Stimulated activated naive CD8-positive, alpha-beta T cell treated with anti-CD3 and anti-CD28 coated beads, Interleukin-15, amount 100 ng/mL, for 72 hours (primary cell): ENCODE measurements around the gene ZCCHC24.
A peak's percentile ranks its signal among the peaks of the same experiment; 100 is the strongest.
"Not testable (repeated sequence)": the region's sequence is repeated elsewhere in the genome, so short reads cannot be mapped to it uniquely, and the experiment has no call there.

ENCODE experiments used
- ATAC-seq: fragments of 150-1000 bp; cut with Tn5 transposase; 2 replicates; pipeline ENCODE4 v1.10.0; 2021; ENCODE audit warnings: mild to moderate bottlenecking, moderate library complexity
- DNase-seq, 2 donors: peaks; one replicate each; pipeline ENCODE4 v3.0.0; 2021 to 2022
- H3K27ac Mint-ChIP-seq, 2 donors: one replicate each; pipeline ENCODE4 v1.8.0; 2022; ENCODE audit warnings: mild to moderate bottlenecking in 2 of 2, mixed read lengths in 2 of 2, moderate library complexity in 2 of 2
- H3K27me3 Mint-ChIP-seq: one replicate; pipeline ENCODE4 v1.8.0; 2022; ENCODE audit warnings: mixed read lengths
- H3K4me1 Mint-ChIP-seq: one replicate; pipeline ENCODE4 v1.8.0; 2022; ENCODE audit warnings: mild to moderate bottlenecking, mixed read lengths
- H3K4me3 Mint-ChIP-seq, 2 donors: one replicate each; pipeline ENCODE4 v1.8.0; 2022; ENCODE audit warnings: mild to moderate bottlenecking in 2 of 2, mixed read lengths in 2 of 2, moderate library complexity in 1 of 2
- H3K9me3 Mint-ChIP-seq, 2 donors: one replicate each; pipeline ENCODE4 v1.8.0; 2022; ENCODE audit warnings: mixed read lengths in 2 of 2

The ZCCHC24 gene

GRCh38 chr10:79459243-79459642 is 13.8 kb upstream of the ZCCHC24 start:
- Mint-ChIP-seq H3K4me3 (no peak overlapping the region), H3K4me1 (no peaks in the 10 kb centered on the region), H3K27ac (no peak overlapping the region), H3K9me3 (no peaks in the 10 kb centered on the region), H3K27me3 (peaks cover 2% of the 10 kb centered on the region)
- DNase-seq (no peak), ATAC-seq (no peak)

GRCh38 chr10:79458483-79458882 is 13.1 kb upstream of the ZCCHC24 start:
- DNase-seq (no peak), ATAC-seq (no peak)
- Mint-ChIP-seq H3K27ac (no peak overlapping the region), H3K4me1 (no peaks in the 10 kb centered on the region), H3K4me3 (no peak overlapping the region), H3K27me3 (peaks cover 9% of the 10 kb centered on the region), H3K9me3 (no peaks in the 10 kb centered on the region)

GRCh38 chr10:79457256-79457785 is 11.9 kb upstream of the ZCCHC24 start:
- H3K4me1 Mint-ChIP-seq = no peaks in the 10 kb centered on the region
- H3K27ac Mint-ChIP-seq = no peak overlapping the region
- ATAC-seq (no peak), DNase-seq (no peak)
- H3K27me3 Mint-ChIP-seq = peaks cover 10% of the 10 kb centered on the region
- H3K9me3 Mint-ChIP-seq = no peaks in the 10 kb centered on the region
- H3K4me3 Mint-ChIP-seq = no peak overlapping the region

GRCh38 chr10:79454259-79454658 is 8.8 kb upstream of the ZCCHC24 start:
- DNase-seq = no peak
- Mint-ChIP-seq H3K27ac (no peak overlapping the region), H3K9me3 (no peaks in the 10 kb centered on the region), H3K4me1 (no peaks in the 10 kb centered on the region), H3K4me3 (no peak overlapping the region), H3K27me3 (peaks cover 10% of the 10 kb centered on the region)
- ATAC-seq = no peak

GRCh38 chr10:79453392-79453791 is 8.0 kb upstream of the ZCCHC24 start:
- ATAC-seq (no peak), DNase-seq (no peak)
- Mint-ChIP-seq H3K4me1 (no peaks in the 10 kb centered on the region), H3K4me3 (no peak overlapping the region), H3K9me3 (no peaks in the 10 kb centered on the region), H3K27me3 (peaks cover 13% of the 10 kb centered on the region), H3K27ac (no peak overlapping the region)

GRCh38 chr10:79452174-79452611 is 6.8 kb upstream of the ZCCHC24 start:
- Mint-ChIP-seq H3K4me1 (no peaks in the 10 kb centered on the region), H3K4me3 (no peak overlapping the region), H3K27me3 (peaks cover 23% of the 10 kb centered on the region), H3K9me3 (no peaks in the 10 kb centered on the region), H3K27ac (no peak overlapping the region)
- DNase-seq = no peak
- ATAC-seq = no peak

- Mint-ChIP-seq H3K4me1 (peaks cover 8% of the 10 kb centered on the region), H3K9me3 (no peaks in the 10 kb centered on the region), H3K27ac (no peak overlapping the region), H3K4me3 (no peak overlapping the region), H3K27me3 (peaks cover 31% of the 10 kb centered on the region)
- no peak for ATAC-seq
- no peak for DNase-seq
Measured at GRCh38 chr10:79451046-79451699, 5.7 kb upstream of the ZCCHC24 start.

GRCh38 chr10:79449181-79450146 is 4.0 kb upstream of the ZCCHC24 start:
- no peaks in the 10 kb centered on the region for H3K9me3 Mint-ChIP-seq
- peaks cover 16% of the 10 kb centered on the region for H3K4me1 Mint-ChIP-seq
- ATAC-seq (no peak), DNase-seq (no peak)
- H3K27me3 Mint-ChIP-seq = peaks cover 31% of the 10 kb centered on the region
- H3K27ac Mint-ChIP-seq = peak overlapping the region in 1 of 2 donors; percentile 23
- no peak overlapping the region for H3K4me3 Mint-ChIP-seq

GRCh38 chr10:79448732-79449049 is 3.3 kb upstream of the ZCCHC24 start:
- Mint-ChIP-seq H3K27ac (no peak overlapping the region), H3K27me3 (peaks cover 30% of the 10 kb centered on the region), H3K4me1 (peaks cover 23% of the 10 kb centered on the region), H3K9me3 (no peaks in the 10 kb centered on the region), H3K4me3 (no peak overlapping the region)
- DNase-seq (no peak), ATAC-seq (no peak)

- peaks cover 29% of the 10 kb centered on the region for H3K4me1 Mint-ChIP-seq
- H3K9me3 Mint-ChIP-seq = no peaks in the 10 kb centered on the region
- ATAC-seq (no peak), DNase-seq (no peak)
- peaks cover 34% of the 10 kb centered on the region for H3K27me3 Mint-ChIP-seq
- no peak overlapping the region for H3K4me3 Mint-ChIP-seq
- H3K27ac Mint-ChIP-seq = no peak overlapping the region
Measured at GRCh38 chr10:79447911-79448731, 2.7 kb upstream of the ZCCHC24 start.

- not testable (repeated sequence) for H3K27ac Mint-ChIP-seq, H3K9me3 Mint-ChIP-seq, DNase-seq, ATAC-seq
- peaks cover 36% of the 10 kb centered on the region for H3K27me3 Mint-ChIP-seq
- peak overlapping the region; percentile 63 to 81 for H3K4me3 Mint-ChIP-seq
- peaks cover 30% of the 10 kb centered on the region for H3K4me1 Mint-ChIP-seq
Measured at GRCh38 chr10:79447249-79447648, 1.8 kb upstream of the ZCCHC24 start.

- H3K27me3 Mint-ChIP-seq = peaks cover 36% of the 10 kb centered on the region
- no peaks in the 10 kb centered on the region for H3K9me3 Mint-ChIP-seq
- no peak for ATAC-seq
- DNase-seq = no peak
- no peak overlapping the region for H3K27ac Mint-ChIP-seq
- peak overlapping the region; percentile 63 to 81 for H3K4me3 Mint-ChIP-seq
- peaks cover 30% of the 10 kb centered on the region for H3K4me1 Mint-ChIP-seq
Measured at GRCh38 chr10:79446758-79447084, 1.3 kb upstream of the ZCCHC24 start.

- Mint-ChIP-seq H3K27me3 (peaks cover 38% of the 10 kb centered on the region), H3K27ac (peak overlapping the region in 1 of 2 donors; percentile 47), H3K9me3 (no peaks in the 10 kb centered on the region), H3K4me3 (peak overlapping the region; percentile 63 to 81), H3K4me1 (peaks cover 30% of the 10 kb centered on the region)
- ATAC-seq = peak; percentile 13
- DNase-seq = no peak
Measured at GRCh38 chr10:79445977-79446757, 743 bp upstream of the ZCCHC24 start.

GRCh38 chr10:79444199-79445119 is 965 bp downstream of the ZCCHC24 start:
- Mint-ChIP-seq H3K9me3 (no peaks in the 10 kb centered on the region), H3K4me1 (peaks cover 30% of the 10 kb centered on the region), H3K27me3 (peaks cover 50% of the 10 kb centered on the region), H3K4me3 (peak overlapping the region; percentile 82 to 88), H3K27ac (peak overlapping the region in 1 of 2 donors; percentile 93)
- peak; percentile 48 to 61 for DNase-seq
- peak; percentile 44 for ATAC-seq
